HG02763 (cell line): ENCODE measurements around the gene ITPKB.
A peak's percentile ranks its signal among the peaks of the same experiment; 100 is the strongest.

Experiments used
- ATAC-seq: cut with Tn5 transposase; IDR thresholded peaks from one replicate; pipeline ENCODE4 v1.9.1; 2021; ENCODE audit warnings: mild to moderate bottlenecking, moderate library complexity; ENCODE audit not compliant: unreplicated experiment

ITPKB gene

GRCh38 chr1:226654046-226654667 lies 84.9 kb downstream of the ITPKB start:
- ATAC-seq: no peak

GRCh38 chr1:226653311-226653921 lies 85.7 kb downstream of the ITPKB start:
- peak; percentile 60 for ATAC-seq

GRCh38 chr1:226652613-226653012 lies 86.5 kb downstream of the ITPKB start:
- ATAC-seq: no peak

GRCh38 chr1:226651732-226652105 lies 87.4 kb downstream of the ITPKB start:
- ATAC-seq: no peak

GRCh38 chr1:226651041-226651731 lies 87.9 kb downstream of the ITPKB start:
- no peak for ATAC-seq

GRCh38 chr1:226650236-226650841 lies 88.7 kb downstream of the ITPKB start:
- no peak for ATAC-seq

- no peak for ATAC-seq
Observed at GRCh38 chr1:226649780-226650179, 89.3 kb downstream of the ITPKB start.

GRCh38 chr1:226649244-226649643 lies 89.8 kb downstream of the ITPKB start:
- no peak for ATAC-seq

- ATAC-seq: no peak
Observed at GRCh38 chr1:226648421-226648820, 90.7 kb downstream of the ITPKB start.

- no peak for ATAC-seq
Observed at GRCh38 chr1:226647719-226648118, 91.4 kb downstream of the ITPKB start.

- ATAC-seq: no peak
Observed at GRCh38 chr1:226646870-226647449, 92.1 kb downstream of the ITPKB start.

GRCh38 chr1:226646026-226646869 lies 92.8 kb downstream of the ITPKB start:
- ATAC-seq: no peak

GRCh38 chr1:226645279-226645976 lies 93.7 kb downstream of the ITPKB start:
- ATAC-seq: no peak

- ATAC-seq: no peak
Observed at GRCh38 chr1:226644541-226645176, 94.4 kb downstream of the ITPKB start.

GRCh38 chr1:226643611-226644540 lies 95.2 kb downstream of the ITPKB start:
- peak; percentile 32 for ATAC-seq

GRCh38 chr1:226643177-226643576 lies 95.9 kb downstream of the ITPKB start:
- ATAC-seq: peak; percentile 62

- ATAC-seq: no peak
Observed at GRCh38 chr1:226642421-226642820, 96.7 kb downstream of the ITPKB start.

- ATAC-seq: no peak
Observed at GRCh38 chr1:226641671-226642231, 97.3 kb downstream of the ITPKB start.
